ENCODE results near the gene ARHGAP15.

GRCh38 chr2:143702931-143703330, 573.7 kb downstream of the ARHGAP15 start:
- TF ChIP-seq CTCF (IDR thresholded peaks at IDR 0.05; ENCODE audit: low read length): no peak
- TF ChIP-seq EZH2 (IDR thresholded peaks at IDR 0.05; ENCODE audit: borderline replicate concordance, low read length): no peak
